22Rv1 (cell line): ENCODE measurements around the gene TAGAP.

Source experiments
- H3K27ac ChIP-seq: fragments of 450-650 bp; 2 replicates; pipeline ENCODE4 v1.5.1; 2017
- ZFX ChIP-seq: fragments of 450-650 bp; IDR thresholded peaks from 2 replicates; pipeline ENCODE4 v1.6.1; 2017; ENCODE audit warnings: antibody characterized with exemption, borderline replicate concordance
- TF ChIP-seq, protein P1 (sequence below): fragments of 450-650 bp; IDR thresholded peaks from 2 replicates; pipeline ENCODE4 v1.5.1; 2017; ENCODE audit warnings: mild to moderate bottlenecking

The TAGAP gene

GRCh38 chr6:159007510-159007909 is 37.3 kb downstream of the TAGAP start:
- TF ChIP-seq, protein P1, sequence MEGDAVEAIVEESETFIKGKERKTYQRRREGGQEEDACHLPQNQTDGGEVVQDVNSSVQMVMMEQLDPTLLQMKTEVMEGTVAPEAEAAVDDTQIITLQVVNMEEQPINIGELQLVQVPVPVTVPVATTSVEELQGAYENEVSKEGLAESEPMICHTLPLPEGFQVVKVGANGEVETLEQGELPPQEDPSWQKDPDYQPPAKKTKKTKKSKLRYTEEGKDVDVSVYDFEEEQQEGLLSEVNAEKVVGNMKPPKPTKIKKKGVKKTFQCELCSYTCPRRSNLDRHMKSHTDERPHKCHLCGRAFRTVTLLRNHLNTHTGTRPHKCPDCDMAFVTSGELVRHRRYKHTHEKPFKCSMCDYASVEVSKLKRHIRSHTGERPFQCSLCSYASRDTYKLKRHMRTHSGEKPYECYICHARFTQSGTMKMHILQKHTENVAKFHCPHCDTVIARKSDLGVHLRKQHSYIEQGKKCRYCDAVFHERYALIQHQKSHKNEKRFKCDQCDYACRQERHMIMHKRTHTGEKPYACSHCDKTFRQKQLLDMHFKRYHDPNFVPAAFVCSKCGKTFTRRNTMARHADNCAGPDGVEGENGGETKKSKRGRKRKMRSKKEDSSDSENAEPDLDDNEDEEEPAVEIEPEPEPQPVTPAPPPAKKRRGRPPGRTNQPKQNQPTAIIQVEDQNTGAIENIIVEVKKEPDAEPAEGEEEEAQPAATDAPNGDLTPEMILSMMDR: no peak
- TF ChIP-seq ZFX: no peak
- no peak overlapping the region for H3K27ac ChIP-seq

DNA sequence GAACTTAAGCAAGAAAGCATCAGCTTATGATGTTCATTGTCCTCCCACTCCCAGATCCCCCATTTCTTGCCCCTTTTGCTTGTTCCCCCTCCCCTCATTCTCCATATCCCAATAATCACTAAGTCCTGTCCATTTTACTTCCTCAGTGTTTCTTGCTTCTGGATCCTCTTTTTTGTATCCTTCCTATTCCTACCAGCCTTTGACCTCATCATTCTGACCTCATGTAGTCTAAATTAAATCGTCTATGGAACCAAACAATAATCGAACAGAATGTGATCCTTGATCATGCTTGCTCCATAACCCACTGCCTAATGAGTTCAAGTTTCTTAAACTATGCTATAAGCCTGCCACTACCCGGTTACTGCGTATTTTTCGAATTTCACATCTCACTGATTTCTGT is 39.4 kb downstream of the TAGAP start:
- no peak overlapping the region for H3K27ac ChIP-seq
- TF ChIP-seq, protein P1: no peak
- TF ChIP-seq ZFX: no peak

DNA sequence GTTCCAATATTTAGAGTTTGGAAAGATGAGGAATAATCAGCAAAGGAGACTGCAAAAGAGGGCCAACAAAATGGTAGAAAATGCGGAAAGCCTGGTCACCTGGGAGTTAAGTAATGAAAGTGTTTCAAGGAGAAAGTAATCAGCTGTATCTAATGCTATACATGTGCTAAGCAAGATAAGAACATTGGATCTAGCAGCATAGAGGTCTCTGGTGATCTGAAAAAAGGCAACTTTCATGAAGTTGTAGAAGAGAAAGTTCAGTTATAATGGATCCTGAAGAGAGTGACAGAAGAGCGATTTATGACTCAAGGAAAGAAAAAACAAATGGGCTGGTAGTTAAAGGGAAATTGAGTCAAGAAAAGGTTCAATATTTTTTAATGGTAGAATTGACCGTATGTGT is 40.2 kb downstream of the TAGAP start:
- no peak for TF ChIP-seq ZFX
- TF ChIP-seq, protein P1: no peak
- no peak overlapping the region for H3K27ac ChIP-seq

GRCh38 chr6:159002432-159003155 is 42.2 kb downstream of the TAGAP start:
- H3K27ac ChIP-seq: no peak overlapping the region
- no peak for TF ChIP-seq ZFX
- TF ChIP-seq, protein P1: no peak

GRCh38 chr6:158999666-159000403 is 45.0 kb downstream of the TAGAP start, which contains the start of gene RSPH3:
RSPH3 (minus strand) TSS chr6:159000202; CDS start chr6:158999550, 652 bp downstream.
- TF ChIP-seq, protein P1: peak; percentile 31
- TF ChIP-seq ZFX: no peak
- peak within 1 kb of the TSS; percentile 94 for H3K27ac ChIP-seq

GRCh38 chr6:158999154-158999665 is 45.6 kb downstream of the TAGAP start:
- H3K27ac ChIP-seq: peak overlapping the region; percentile 94
- no peak for TF ChIP-seq ZFX
- TF ChIP-seq, protein P1: no peak

DNA sequence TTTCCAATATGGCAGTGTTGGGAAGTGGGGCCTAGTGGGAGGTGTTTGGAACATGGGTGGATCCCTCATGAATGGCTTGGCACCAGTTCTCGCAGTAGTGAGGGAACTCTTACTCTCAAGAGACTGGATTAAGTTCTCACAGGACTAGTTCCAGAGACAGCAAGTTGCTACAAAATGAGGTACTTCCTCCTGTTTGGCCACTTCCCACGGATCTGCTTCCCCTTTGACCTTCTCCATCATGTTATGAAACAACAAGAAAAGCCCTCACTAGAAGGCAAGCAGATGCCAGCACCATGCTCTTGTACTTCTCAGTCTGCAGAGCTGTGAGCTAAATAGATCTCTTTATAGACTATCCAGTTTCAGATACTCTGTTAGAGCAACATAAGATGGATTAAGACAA is 47.9 kb downstream of the TAGAP start:
- no peak overlapping the region for H3K27ac ChIP-seq
- no peak for TF ChIP-seq ZFX
- TF ChIP-seq, protein P1: no peak
